ENCODE results near the gene PVRIG.
A peak's percentile ranks its signal among the peaks of the same experiment; 100 is the strongest.
"Not testable (repeated sequence)": the region's sequence is repeated elsewhere in the genome, so short reads cannot be mapped to it uniquely, and the experiment has no call there.

Gene PVRIG

GRCh38 chr7:100243385-100243784, 23.6 kb downstream of the PVRIG start:
- DNase-seq, result peak; percentile 75

- DNase-seq, result not testable (repeated sequence)
Measured at GRCh38 chr7:100244988-100245605, 25.3 kb downstream of the PVRIG start.

DNA sequence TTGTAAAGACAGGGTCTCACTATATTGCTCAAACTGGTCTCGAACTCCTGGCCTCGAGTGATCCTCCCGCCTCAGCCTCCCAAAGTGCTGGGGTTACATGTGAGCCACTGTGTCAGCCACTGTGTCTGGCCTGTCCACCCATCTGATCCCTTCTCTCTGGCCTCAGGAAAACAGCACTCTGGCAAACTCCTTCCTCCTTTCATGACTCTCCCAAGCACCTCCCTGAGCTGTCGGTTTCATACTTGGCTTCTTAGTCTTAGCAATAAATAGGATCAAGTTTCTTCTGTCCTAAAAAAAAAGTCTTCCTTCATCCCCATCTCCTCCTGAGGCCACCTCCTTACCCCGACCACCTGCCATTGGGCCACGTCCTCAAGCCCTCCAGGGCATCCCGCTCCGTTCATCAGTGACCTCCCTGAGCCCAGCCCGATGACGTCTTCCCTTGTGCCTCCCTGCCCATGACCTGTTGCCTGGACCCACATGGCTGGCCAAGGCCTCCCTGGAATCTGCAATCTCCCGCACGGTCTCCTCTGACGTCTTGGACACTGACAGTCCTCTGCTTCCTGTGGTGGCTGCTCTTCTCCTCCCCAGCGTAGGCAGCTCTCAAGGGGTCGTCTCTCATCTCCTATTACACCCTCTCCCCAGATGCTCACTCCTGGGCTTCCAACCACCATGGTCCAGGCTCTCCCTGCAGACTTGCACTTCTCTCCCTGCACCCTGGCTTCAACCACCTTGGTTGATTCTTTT, 26.5 kb downstream of the PVRIG start:
- not testable (repeated sequence) for DNase-seq

- DNase-seq, result not testable (repeated sequence)
Measured at GRCh38 chr7:100246865-100247137, 27.1 kb downstream of the PVRIG start.

DNA sequence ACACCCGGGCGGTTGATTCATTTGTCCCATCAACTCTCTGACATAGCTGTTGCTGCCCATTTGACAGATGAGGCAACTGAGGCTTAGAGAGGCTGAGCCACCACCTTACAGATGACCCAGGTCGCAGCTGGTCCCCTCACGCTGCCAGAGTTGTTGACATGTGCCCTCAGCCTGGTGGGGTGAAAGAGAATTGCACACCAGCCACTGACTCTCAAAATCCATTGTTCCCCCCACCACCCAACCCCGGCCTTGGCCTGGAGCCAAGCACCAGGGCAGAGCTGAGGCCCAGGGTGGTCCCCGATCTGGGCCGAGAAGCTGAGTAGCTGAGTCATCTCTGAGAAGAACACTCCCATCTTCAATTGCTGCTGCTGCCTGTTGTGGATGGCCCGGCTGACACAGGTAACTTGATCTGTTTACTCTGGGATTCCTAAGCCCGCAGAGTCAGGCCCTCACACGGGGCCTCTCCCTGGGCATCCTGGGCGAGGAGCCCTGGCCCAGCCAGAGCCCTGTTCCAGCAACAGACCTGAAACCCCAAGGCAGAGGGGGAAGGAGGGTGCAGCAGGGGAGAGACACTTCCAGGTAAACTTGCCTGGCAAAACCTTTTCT, 27.5 kb downstream of the PVRIG start:
- DNase-seq, result peak; percentile 39

DNA sequence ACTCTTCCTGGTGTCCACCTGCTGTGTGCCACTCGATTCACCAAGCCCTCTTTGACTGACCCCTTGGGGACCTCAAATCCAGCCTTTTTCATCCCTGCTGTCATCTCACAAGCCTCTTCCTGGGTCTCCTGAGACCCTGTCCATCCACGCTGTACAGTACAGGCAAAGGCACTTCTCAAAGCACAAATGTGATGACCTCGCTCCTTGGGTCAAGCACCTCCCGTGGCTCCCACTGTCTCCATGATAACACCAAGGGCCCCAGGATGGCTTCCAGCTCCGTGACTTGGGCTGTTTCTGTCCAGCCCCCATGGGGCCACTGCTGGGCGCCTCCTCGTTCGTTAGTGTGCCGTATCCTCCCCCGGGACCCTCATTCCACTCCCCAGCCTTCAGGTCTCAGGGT, 28.7 kb downstream of the PVRIG start:
- DNase-seq, result no peak

DNA sequence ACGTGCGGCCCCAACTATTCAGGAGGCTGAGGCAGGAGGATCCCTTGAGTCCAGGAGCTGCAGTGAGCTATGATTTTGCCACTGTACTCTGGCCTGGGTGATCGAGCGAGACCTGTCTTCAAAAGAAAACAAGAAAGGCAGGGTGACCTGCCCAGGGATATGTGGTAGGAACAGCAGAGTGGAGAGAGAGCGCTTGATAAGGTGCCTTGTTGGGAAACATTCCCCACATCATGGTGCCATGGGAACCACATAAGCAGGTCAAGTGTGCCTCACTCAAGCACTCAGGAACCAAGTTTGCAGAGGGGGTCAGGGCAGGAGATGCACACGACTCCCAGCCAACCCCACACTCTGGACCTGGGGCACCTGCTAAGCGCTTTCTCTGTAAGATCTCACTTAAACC, 37.3 kb downstream of the PVRIG start:
- no peak for DNase-seq

GRCh38 chr7:100259984-100260383, 40.2 kb downstream of the PVRIG start:
- not testable (repeated sequence) for DNase-seq

- not testable (repeated sequence) for DNase-seq
Measured at GRCh38 chr7:100262896-100263295, 43.1 kb downstream of the PVRIG start.

DNA sequence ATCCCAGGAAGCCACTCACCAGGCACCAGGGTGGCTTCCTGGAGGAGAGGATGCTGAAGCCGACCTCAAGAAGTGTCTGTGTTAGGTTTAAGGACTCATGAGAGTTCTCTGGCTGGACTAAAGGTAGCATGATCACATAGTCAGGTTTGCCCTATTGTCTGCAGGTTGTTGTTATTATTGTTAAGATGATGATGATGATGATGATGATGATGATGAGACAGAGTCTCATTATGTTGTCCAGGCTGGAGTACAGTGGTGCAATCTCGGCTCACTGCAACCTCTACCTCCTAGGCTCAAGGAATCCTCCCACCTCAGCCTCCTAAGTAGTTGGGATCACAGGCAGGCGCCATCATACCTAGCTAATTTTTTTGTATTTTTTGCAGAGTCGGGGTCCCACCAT, 44.5 kb downstream of the PVRIG start:
- DNase-seq, result not testable (repeated sequence)

DNA sequence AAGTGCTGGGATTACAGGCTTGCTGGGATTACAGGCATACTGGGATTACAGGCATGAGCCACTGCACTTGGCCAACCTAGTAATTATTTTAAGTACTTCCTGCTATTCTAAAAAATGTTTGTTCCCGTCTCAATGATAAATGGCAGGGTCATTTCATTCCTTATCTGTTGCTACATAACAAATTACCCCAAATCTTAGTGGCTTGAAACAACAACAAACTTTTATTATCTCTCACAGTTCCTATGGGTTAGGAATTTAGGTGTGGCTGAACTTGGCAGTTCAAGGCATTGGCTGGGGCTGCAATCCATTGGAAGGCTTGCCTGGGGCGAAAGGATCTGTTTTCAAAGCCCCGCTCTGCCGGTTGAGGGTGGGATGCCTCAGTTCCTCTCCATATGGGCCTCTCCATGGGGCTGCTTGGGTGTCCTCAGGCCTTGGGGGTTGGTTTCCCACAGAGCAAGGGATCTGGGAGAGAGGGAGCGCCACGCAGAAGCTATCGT, 45.0 kb downstream of the PVRIG start:
- not testable (repeated sequence) for DNase-seq

GRCh38 chr7:100265851-100266250, 46.1 kb downstream of the PVRIG start:
- not testable (repeated sequence) for DNase-seq

- DNase-seq, result no peak
Measured at GRCh38 chr7:100266576-100267354, 47.0 kb downstream of the PVRIG start.

DNA sequence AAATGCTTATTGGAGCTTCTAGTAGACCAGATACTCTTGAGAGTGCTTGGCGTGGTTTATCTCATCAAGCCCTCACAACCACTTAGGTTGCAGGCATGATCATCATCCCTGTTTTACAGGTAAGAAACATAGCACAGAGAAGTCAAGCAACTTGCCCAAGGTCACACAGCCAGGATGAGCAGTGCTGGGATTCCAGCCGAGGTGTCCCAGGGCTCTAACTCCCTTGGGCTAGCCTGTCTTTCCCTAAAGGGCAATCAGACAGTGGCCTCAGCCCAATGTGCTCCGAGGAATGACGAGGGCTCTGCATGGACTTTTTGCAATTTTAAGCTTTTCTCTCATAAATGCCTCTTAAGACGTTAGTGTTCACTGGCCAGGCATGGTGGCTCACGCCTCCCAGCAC, 47.9 kb downstream of the PVRIG start:
- DNase-seq, result no peak

DNA sequence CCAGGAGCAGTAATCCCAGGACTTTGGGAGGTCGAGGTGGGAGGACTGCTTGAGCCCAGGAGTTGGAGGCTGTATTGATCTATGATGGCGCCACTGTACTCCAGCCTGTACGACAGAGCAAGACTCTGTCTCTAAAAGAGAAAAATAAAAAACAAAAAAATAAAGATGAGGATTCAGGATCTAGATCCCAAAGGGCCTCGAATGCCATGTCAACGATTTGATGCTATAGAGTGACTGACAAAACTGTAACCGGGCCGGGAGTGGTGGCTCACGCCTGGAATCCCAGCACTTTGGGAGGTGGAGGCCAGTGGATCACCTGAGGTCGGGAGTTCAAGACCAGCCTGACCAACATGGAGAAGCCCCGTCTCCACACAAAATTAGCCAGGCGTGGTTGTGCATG, 49.1 kb downstream of the PVRIG start:
- not testable (repeated sequence) for DNase-seq

DNA sequence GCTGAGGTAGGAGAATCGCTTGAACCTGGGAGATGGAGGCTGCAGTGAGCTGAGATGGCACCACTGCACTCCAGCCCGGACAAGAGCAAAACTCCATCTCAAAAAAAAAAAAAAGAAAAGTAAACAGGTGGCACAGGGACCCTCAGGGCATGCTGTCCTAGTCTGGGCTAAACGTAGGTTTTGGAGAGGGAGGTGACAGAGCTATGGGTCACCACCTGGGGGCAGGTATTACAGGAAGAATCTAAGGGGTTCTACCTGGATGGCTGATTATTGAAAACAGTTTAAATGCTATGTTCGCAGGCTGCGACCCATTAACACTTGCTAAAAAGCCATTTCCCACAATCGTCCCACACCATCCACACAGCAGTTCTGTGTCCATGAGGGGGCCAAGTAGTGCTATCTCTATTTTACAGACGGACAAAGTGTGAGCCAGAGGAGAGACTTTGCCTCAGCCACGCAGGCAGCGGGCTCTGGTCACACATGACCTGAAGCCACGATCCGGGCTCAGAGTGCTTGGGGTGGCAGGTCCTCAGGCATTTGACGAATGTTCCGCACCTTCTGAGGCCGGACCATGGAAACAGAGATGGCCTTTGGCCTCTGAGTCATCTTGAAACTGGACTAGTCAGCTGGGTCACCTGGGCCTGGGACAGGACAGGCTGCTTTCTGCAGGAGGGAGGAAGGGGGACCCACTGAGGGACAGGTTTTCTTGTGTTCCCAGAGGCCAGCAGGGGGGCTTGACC, 49.7 kb downstream of the PVRIG start:
- DNase-seq, result not testable (repeated sequence)

- DNase-seq, result not testable (repeated sequence)
Measured at GRCh38 chr7:100270046-100270918, 50.5 kb downstream of the PVRIG start.

Measured in stimulated activated CD8-positive, alpha-beta memory T cell treated with anti-CD3 and anti-CD28 coated beads, Interleukin-4, amount 100 ng/mL, for 48 hours (primary cell).